Measurements from ENCODE around the gene ACVR2B.

Gene ACVR2B

GRCh38 chr3:38468765-38469164 lies 15.1 kb downstream of the ACVR2B start:
- no peak for TF ChIP-seq CTCF (IDR thresholded peaks at IDR 0.05; ENCODE audit: borderline replicate concordance, insufficient read depth, low read depth, low read length)
- no peak overlapping the region for H3K4me3 ChIP-seq (ENCODE audit: low read depth, low read length)

GRCh38 chr3:38469852-38470251 lies 16.2 kb downstream of the ACVR2B start:
- TF ChIP-seq CTCF (IDR thresholded peaks at IDR 0.05; ENCODE audit: borderline replicate concordance, insufficient read depth, low read depth, low read length) = no peak
- H3K4me3 ChIP-seq (ENCODE audit: low read depth, low read length) = no peak overlapping the region

- H3K4me3 ChIP-seq (ENCODE audit: low read depth, low read length) = no peak overlapping the region
- TF ChIP-seq CTCF (IDR thresholded peaks at IDR 0.05; ENCODE audit: borderline replicate concordance, insufficient read depth, low read depth, low read length) = no peak
Measured at GRCh38 chr3:38471260-38471857, 17.7 kb downstream of the ACVR2B start.

- no peak overlapping the region for H3K4me3 ChIP-seq (ENCODE audit: low read depth, low read length)
- TF ChIP-seq CTCF (IDR thresholded peaks at IDR 0.05; ENCODE audit: borderline replicate concordance, insufficient read depth, low read depth, low read length) = no peak
Measured at GRCh38 chr3:38472342-38472741, 18.7 kb downstream of the ACVR2B start.

- TF ChIP-seq CTCF (IDR thresholded peaks at IDR 0.05; ENCODE audit: borderline replicate concordance, insufficient read depth, low read depth, low read length) = no peak
Measured at GRCh38 chr3:38473229-38473628, 19.5 kb downstream of the ACVR2B start.

GRCh38 chr3:38474928-38475605 lies 21.4 kb downstream of the ACVR2B start:
- H3K4me3 ChIP-seq (ENCODE audit: low read depth, low read length) = no peak overlapping the region
- TF ChIP-seq CTCF (IDR thresholded peaks at IDR 0.05; ENCODE audit: borderline replicate concordance, insufficient read depth, low read depth, low read length) = no peak

More at GRCh38 chr3:38473229-38473628, 19.5 kb downstream of the ACVR2B start:
- no peak overlapping the region for H3K4me3 ChIP-seq (ENCODE audit: low read depth, low read length)

- no peak overlapping the region for H3K4me3 ChIP-seq (ENCODE audit: low read depth, low read length)
- TF ChIP-seq CTCF (IDR thresholded peaks at IDR 0.05; ENCODE audit: borderline replicate concordance, insufficient read depth, low read depth, low read length) = no peak
Measured at GRCh38 chr3:38475716-38476115, 22.0 kb downstream of the ACVR2B start.

Data from GM12875 (cell line).